Bladder microvascular endothelial cell (primary cell): ENCODE data around the gene LRRC38. TPM values are rescaled to one million over a fixed set of nuclear protein-coding genes. Genes with fewer than 3 reads are reported as not detected.

Experiments used
- total RNA-seq: library from RNA; depleted of rRNA; stranded (reverse); fragments of >200 nt; gene quantifications from 2 replicates; pipeline ENCODE4 v1.2.3, GENCODE V29; 2014

Gene LRRC38, protein sequence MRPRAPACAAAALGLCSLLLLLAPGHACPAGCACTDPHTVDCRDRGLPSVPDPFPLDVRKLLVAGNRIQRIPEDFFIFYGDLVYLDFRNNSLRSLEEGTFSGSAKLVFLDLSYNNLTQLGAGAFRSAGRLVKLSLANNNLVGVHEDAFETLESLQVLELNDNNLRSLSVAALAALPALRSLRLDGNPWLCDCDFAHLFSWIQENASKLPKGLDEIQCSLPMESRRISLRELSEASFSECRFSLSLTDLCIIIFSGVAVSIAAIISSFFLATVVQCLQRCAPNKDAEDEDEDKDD
- total RNA-seq = 1.4 TPM in 1 of 2 replicates, not detected in the other

GRCh38 chr1:13513895-13514546 is at the start of gene LRRC38:
LRRC38 (minus strand) TSS chr1:13514003; CDS start chr1:13513593, 410 bp downstream.

Other genes starting within 250 kb of the LRRC38 start
- not detected in 2 replicates for gene PRAMEF8, start 228.9 kb downstream of the LRRC38 start, total RNA-seq
- not detected in 2 replicates for gene PRAMEF33, start 210.5 kb downstream of the LRRC38 start, total RNA-seq
- not detected in 2 replicates for gene PRAMEF15, start 198.4 kb downstream of the LRRC38 start, total RNA-seq
- not detected in 2 replicates for gene PRAMEF14, start 166.9 kb downstream of the LRRC38 start, total RNA-seq
- not detected in 2 replicates for gene PRAMEF19, start 142.1 kb downstream of the LRRC38 start, total RNA-seq
- not detected in 2 replicates for gene PRAMEF17, start 124.4 kb downstream of the LRRC38 start, total RNA-seq
- gene PRAMEF20, start 103.6 kb downstream of the LRRC38 start, total RNA-seq = not detected in 2 replicates
- 0.49 and 155 TPM in 2 replicates for gene PDPN, start 69.8 kb upstream of the LRRC38 start, total RNA-seq
- 6.5 and 17.5 TPM in 2 replicates for gene PRDM2, start 186.2 kb upstream of the LRRC38 start, total RNA-seq